CD4-positive, alpha-beta T cell (primary cell): ENCODE results near the gene KCNA10. TPM values are rescaled to one million over a fixed set of nuclear protein-coding genes. Genes with fewer than 3 reads are reported as not detected.

ENCODE experiments used
- ATAC-seq: fragments of 200-7000 bp; cut with Tn5 transposase; one replicate; pipeline ENCODE4 v1.10.0; 2022; ENCODE audit warnings: mild to moderate bottlenecking; ENCODE audit not compliant: poor library complexity
- CTCF ChIA-PET: fragments of 350-600 bp; sonication (Branson Sonifier 250); formaldehyde crosslinking; loops from one replicate; lab custom pipeline; 2021; ENCODE audit warnings: antibody characterized with exemption, inconsistent platforms; lab: Charles Lee
- POLR2A ChIA-PET: fragments of 350-600 bp; sonication (Branson Sonifier 250); formaldehyde crosslinking; loops from one replicate; lab custom pipeline; 2021; ENCODE audit warnings: antibody characterized with exemption, inconsistent platforms; lab: Charles Lee
- DNase-seq, 14 experiments: peaks; one replicate each; pipeline ENCODE4 v3.0.0-alpha.2; 2013 to 2020; ENCODE audit warnings: mixed read lengths in 2 of 14
- H3K27ac ChIP-seq, 2 donors: one replicate each; pipeline versions ENCODE4 v1.5.1 to v1.7.0; 2013; ENCODE audit warnings: low read length in 2 of 2, low read depth in 1 of 2, mild to moderate bottlenecking in 1 of 2
- H3K27me3 ChIP-seq, 2 experiments: 1 replicate in 1 of 2; 2 replicates in 1 of 2; pipeline versions ENCODE4 v1.6.1 to v1.7.0; 2013; ENCODE audit warnings: low read length in 2 of 2, control low read depth in 1 of 2, mild to moderate bottlenecking in 1 of 2, moderate library complexity in 1 of 2; ENCODE audit not compliant: insufficient read depth in 2 of 2, control insufficient read depth in 1 of 2
- H3K36me3 ChIP-seq: one replicate; pipeline ENCODE4 v1.6.1; 2013; ENCODE audit warnings: low read length, control low read depth; ENCODE audit not compliant: insufficient read depth
- H3K4me1 ChIP-seq: one replicate; pipeline ENCODE4 v1.6.1; 2013; ENCODE audit warnings: low read length, control low read depth; ENCODE audit not compliant: insufficient read depth
- H3K4me3 ChIP-seq: one replicate; pipeline ENCODE4 v1.5.1; 2013; ENCODE audit warnings: mild to moderate bottlenecking, low read length, moderate library complexity
- H3K9me3 ChIP-seq, 2 experiments: 1 replicate in 1 of 2; 2 replicates in 1 of 2; pipeline versions ENCODE4 v1.6.1 to v1.7.0; 2013; ENCODE audit warnings: low read length in 2 of 2, mild to moderate bottlenecking in 2 of 2, control low read depth in 1 of 2, moderate library complexity in 1 of 2; ENCODE audit not compliant: control insufficient read depth in 1 of 2, insufficient read depth in 1 of 2
- H3K27ac Mint-ChIP-seq: one replicate; pipeline ENCODE4 v1.8.0; 2020; ENCODE audit warnings: mixed read lengths
- H3K27me3 Mint-ChIP-seq: one replicate; pipeline ENCODE4 v1.8.0; 2021; ENCODE audit warnings: mixed read lengths
- H3K36me3 Mint-ChIP-seq: one replicate; pipeline ENCODE4 v1.8.0; 2021; ENCODE audit warnings: low read depth, mixed read lengths
- H3K4me1 Mint-ChIP-seq: one replicate; pipeline ENCODE4 v1.8.0; 2021; ENCODE audit warnings: low read depth, mixed read lengths
- H3K4me3 Mint-ChIP-seq: one replicate; pipeline ENCODE4 v1.8.0; 2020; ENCODE audit warnings: mild to moderate bottlenecking, mixed read lengths
- H3K9me3 Mint-ChIP-seq: one replicate; pipeline ENCODE4 v1.8.0; 2020; ENCODE audit warnings: mixed read lengths
- intact Hi-C, 2 experiments: fragments of 100-400 bp; cut with DNase I in 1 of 2; cut with micrococcal nuclease in 1 of 2; formaldehyde crosslinking; loops; one replicate each; pipeline versions ENCODE4 v1.15.1 to v1.9.0; 2023 to 2025; cut with DNase I, micrococcal nuclease
- total RNA-seq, 174 experiments: library from RNA in 2 of 174; stranded (reverse) in 2 of 174; gene quantifications; one replicate each; pipeline ENCODE4 v1.2.3 and lab custom pipeline; 2021 to 2026
- TF ChIP-seq, protein P1 (sequence below): fragments of 200-600 bp; IDR thresholded peaks from one replicate; pipeline ENCODE4 v1.8.0; 2022; ENCODE audit warnings: antibody characterized with exemption, mild to moderate bottlenecking

KCNA10 gene
- total RNA-seq, 2 experiments from 2014 or later, result not detected

DNA sequence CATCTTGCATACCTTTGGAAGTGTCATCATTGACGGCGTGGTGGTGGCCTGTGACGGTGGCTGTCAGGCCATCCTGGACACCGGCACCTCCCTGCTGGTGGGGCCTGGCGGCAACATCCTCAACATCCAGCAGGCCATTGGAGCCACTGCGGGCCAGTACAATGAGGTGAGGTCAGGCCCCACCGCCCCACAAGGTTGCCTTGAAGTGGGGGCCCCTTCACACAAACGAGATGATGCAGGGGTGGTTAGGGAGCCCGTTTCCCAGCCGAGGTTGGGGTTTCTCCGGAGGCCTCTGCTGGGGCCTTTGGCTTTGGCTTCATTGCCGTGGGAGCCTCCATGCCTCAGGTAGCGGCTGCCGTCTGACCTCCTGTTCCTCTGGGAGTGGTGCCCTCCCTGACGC lies 29.6 kb downstream of the KCNA10 start:
- no peaks in the 10 kb centered on the region for H3K9me3 Mint-ChIP-seq

GRCh38 chr1:110488867-110489266 lies 30.1 kb downstream of the KCNA10 start:
- CTCF ChIA-PET, result no interaction called here

More for the DNA sequence above, 29.6 kb downstream of the KCNA10 start:
- Mint-ChIP-seq H3K4me3 (no peak overlapping the region), H3K36me3 (no peaks in the 10 kb centered on the region), H3K27ac (no peak overlapping the region), H3K4me1 (no peaks in the 10 kb centered on the region), H3K27me3 (peaks cover 7% of the 10 kb centered on the region)
- Histone ChIP-seq H3K27me3 (no peaks in the 10 kb centered on the region), H3K4me3 (no peak overlapping the region), H3K27ac (no peak overlapping the region), H3K4me1 (no peaks in the 10 kb centered on the region), H3K9me3 (no peaks in the 10 kb centered on the region), H3K36me3 (no peaks in the 10 kb centered on the region)
- ATAC-seq, result no peak
- ChIA-PET POLR2A (no interaction called here), CTCF (no interaction called here)
- TF ChIP-seq, protein P1, sequence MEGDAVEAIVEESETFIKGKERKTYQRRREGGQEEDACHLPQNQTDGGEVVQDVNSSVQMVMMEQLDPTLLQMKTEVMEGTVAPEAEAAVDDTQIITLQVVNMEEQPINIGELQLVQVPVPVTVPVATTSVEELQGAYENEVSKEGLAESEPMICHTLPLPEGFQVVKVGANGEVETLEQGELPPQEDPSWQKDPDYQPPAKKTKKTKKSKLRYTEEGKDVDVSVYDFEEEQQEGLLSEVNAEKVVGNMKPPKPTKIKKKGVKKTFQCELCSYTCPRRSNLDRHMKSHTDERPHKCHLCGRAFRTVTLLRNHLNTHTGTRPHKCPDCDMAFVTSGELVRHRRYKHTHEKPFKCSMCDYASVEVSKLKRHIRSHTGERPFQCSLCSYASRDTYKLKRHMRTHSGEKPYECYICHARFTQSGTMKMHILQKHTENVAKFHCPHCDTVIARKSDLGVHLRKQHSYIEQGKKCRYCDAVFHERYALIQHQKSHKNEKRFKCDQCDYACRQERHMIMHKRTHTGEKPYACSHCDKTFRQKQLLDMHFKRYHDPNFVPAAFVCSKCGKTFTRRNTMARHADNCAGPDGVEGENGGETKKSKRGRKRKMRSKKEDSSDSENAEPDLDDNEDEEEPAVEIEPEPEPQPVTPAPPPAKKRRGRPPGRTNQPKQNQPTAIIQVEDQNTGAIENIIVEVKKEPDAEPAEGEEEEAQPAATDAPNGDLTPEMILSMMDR, result no peak
- intact Hi-C loops, result no loop called here
- no peak for DNase-seq

DNA sequence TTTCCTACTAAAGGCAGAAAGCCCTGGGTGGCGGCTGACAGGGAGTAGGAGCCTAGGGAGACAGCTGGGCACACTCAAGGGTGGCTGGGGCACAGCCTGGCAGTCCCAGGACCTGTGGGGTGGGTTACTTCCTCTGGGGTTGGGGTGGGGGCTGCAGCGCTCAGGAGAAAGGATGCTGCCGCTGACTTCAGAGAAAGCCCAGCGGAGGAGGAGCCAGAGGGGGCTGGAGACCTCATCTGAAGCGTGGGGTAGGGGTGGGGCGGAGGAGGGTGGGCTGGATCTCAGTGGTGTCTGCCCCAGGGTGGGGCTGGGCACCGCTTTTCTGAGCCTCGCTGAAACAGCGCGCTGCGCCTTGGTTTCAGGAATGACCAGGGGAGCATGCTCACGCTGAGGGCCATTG lies 30.8 kb downstream of the KCNA10 start:
- intact Hi-C loops, result no loop called here
- Mint-ChIP-seq H3K9me3 (no peaks in the 10 kb centered on the region), H3K27me3 (peaks cover 20% of the 10 kb centered on the region), H3K36me3 (no peaks in the 10 kb centered on the region), H3K4me3 (no peak overlapping the region), H3K27ac (no peak overlapping the region), H3K4me1 (no peaks in the 10 kb centered on the region)
- Histone ChIP-seq H3K9me3 (peaks cover 0 to 8% of the 10 kb centered on the region in 2 experiments), H3K4me1 (no peaks in the 10 kb centered on the region), H3K27ac (no peak overlapping the region), H3K4me3 (no peak overlapping the region), H3K27me3 (peaks cover 0 to 6% of the 10 kb centered on the region in 2 experiments), H3K36me3 (no peaks in the 10 kb centered on the region)
- ChIA-PET CTCF (no interaction called here), POLR2A (no interaction called here)
- DNase-seq (no peak), ATAC-seq (no peak)
- TF ChIP-seq, protein P1, result no peak

More at GRCh38 chr1:110488867-110489266, 30.1 kb downstream of the KCNA10 start:
- POLR2A ChIA-PET, result no interaction called here
- Mint-ChIP-seq H3K4me1 (no peaks in the 10 kb centered on the region), H3K4me3 (no peak overlapping the region), H3K36me3 (no peaks in the 10 kb centered on the region), H3K9me3 (no peaks in the 10 kb centered on the region), H3K27me3 (peaks cover 13% of the 10 kb centered on the region), H3K27ac (no peak overlapping the region)
- Histone ChIP-seq H3K27me3 (peaks cover 0 to 2% of the 10 kb centered on the region in 2 experiments), H3K4me3 (no peak overlapping the region), H3K9me3 (peaks cover 0 to 1% of the 10 kb centered on the region in 2 experiments), H3K27ac (no peak overlapping the region), H3K4me1 (no peaks in the 10 kb centered on the region), H3K36me3 (no peaks in the 10 kb centered on the region)
- ATAC-seq (no peak), DNase-seq (no peak)
- intact Hi-C loops, result no loop called here
- TF ChIP-seq, protein P1, result no peak
